ENCODE measurements around the gene PARD3. TPM values are rescaled to one million over a fixed set of nuclear protein-coding genes. Genes with fewer than 3 reads are reported as not detected.
A peak's percentile ranks its signal among the peaks of the same experiment; 100 is the strongest.

The PARD3 gene
- total RNA-seq, 1 experiment from 2014 or later, result 51.7 TPM

DNA sequence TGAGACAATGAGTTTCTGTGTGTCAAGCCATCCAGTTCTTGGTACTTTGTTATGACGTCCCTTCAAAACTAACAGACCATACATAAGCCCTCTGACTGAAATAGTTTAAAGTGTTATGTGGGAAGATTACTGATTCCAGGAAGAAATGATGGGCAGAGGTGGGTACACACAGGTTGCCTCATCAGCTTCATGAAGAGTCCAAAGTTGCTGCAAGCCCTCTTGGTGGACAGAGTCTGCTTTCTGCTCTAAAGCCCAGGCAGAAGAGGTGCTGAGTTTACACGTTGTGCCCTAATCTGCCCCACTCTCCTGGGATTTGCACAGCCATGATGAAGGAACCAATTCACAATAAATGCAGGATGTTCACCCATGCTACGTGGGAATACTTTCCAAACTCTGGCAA, 187.4 kb downstream of the PARD3 start:
- DNase-seq (ENCODE audit: low read depth), result no peak

DNA sequence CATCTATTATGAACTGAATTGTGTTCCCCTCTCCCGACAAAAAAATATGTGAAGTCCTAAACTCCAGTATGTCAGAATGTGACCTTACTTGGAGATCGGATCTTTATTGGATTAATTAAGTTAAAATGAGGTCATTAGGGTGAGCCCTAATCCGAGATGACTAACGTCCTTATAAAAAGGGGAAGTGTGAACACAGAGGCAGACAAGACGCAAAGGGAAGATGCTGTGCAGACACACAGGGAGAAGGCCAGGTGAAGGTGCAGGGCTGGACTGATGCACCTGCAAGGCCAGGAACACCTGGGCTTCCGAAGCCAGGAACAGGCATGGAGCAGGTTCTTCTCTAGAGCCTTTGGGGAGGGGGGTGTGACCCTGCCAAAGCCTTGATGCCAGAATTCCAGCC, 187.8 kb downstream of the PARD3 start:
- DNase-seq (ENCODE audit: low read depth), result no peak

DNA sequence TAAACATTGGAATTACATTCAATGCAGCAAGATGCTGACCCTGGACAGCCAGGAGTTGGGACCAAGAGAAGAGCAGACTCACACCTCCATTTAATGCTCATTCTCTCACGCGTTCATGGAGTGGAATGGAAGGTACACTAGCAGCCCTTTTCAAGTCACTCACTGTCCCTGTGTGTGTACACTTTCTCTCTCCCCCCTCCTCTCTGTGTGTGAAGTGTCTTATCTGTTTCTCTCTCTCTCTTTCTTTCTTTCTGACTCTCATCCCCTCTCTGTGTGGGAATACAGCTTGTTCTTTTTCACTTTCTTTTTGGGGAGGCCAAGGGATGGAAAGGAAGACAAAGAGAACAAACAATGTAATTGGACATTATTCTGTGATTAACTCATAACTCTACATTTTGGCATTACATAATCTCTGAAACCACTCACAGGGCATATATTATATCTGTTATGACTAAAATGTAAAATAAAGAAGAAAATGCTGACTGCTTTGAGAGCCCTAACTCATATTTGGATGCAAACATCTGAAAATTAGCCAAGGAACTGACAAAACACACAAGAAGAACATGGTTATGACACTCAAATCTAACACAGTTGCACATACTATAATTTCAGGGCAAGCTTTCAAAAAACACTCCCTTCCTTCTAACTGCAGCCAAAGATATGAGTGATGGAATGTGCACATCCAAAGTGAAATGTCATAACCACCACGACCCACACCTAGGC, 188.8 kb downstream of the PARD3 start:
- no peak for DNase-seq (ENCODE audit: low read depth)

DNA sequence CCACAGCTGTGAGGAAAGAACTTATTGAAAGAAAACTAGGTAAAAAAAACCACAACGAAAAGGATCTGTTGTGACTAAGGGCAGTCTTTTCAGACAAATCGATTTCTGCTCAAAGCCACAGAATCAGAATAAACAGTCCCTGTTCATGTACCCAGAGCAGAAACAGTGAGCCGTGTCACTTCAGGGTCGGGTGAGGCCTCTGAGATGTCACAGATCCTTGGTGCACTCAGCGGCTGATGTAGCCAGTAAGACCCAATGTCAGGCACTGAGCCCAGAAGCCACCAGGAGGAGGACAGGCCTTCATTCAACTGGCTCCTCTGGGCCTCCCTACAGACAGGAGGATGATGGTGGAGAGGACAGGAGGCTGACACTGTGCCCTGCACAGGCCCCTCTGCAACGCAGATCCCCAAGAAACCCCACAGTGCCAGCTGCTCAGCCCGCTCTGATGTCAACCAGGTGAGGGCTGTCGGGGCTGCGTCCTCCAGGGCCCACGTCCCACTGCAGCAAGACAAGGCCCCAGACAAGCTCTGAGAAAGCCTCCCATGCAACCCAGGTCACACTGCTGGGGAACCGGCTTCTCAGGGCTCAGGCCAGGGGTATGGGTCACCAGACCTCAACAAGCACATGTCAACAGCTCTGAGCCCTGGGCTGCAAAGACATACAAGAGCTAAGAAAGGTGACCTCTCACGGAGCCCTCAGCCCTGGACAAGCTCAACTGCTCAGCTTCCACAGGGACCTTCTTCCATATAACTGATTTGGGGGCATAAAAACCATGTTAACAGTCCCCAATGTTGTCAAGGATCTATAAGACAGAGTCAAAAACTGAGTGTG, 190.6 kb downstream of the PARD3 start:
- DNase-seq (ENCODE audit: low read depth), result no peak

DNA sequence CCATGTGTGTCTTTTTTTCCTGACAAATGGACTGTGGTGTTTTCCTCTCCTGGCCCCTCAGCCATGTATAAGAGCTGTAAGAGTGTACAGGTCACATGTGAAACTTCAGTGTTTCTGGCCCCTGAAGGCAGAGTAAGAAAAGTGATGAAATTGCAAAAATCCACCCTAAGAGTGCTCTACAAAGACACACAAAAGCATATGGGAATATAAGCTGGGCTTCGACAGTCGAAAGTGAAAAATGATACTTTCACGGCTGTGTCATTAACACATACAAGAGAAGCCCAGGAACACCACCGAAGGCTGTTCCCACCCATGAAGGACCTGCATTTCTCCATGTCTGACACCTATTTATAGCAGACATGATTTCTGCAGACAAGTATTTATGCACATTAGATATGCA, 192.2 kb downstream of the PARD3 start:
- no peak for DNase-seq (ENCODE audit: low read depth)

DNA sequence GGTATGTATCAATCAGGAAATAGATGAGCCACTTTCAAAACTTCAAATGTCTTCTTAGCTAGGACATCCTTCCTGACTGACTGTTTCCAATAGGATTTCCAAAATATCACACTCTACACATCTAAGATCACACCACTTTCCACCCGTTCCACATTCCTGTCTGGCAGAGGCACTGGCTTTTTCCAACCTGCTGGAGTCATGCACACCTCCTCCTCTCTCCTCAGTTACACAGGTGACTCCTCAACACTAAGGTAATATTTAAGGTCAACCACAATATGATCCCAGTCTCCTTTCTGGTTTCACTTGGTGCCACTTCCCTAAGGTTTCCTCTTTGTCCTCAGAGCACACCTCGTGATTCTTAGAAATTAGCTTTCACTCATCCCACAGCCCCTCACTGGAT, 196.5 kb downstream of the PARD3 start:
- no peak for DNase-seq (ENCODE audit: low read depth)

DNA sequence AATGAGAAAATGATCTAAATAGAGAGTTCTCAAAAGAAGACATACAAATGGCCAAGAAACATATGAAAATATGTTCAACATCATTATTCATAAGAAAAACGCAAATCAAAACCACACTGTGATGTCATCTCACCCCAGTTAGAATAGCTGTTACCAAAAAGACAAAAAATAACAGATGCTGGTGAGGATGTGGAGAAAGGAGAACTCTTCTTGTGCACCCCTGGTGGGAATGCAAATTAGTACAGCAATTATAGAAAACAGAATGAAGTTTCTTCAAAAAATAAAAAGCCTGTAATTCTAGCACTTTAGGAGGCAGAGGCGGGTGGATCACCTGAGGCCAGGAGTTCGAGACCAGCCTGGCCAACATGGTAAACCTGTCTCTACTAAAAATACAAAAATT, 199.3 kb downstream of the PARD3 start:
- DNase-seq (ENCODE audit: low read depth), result peak; percentile 90

DNA sequence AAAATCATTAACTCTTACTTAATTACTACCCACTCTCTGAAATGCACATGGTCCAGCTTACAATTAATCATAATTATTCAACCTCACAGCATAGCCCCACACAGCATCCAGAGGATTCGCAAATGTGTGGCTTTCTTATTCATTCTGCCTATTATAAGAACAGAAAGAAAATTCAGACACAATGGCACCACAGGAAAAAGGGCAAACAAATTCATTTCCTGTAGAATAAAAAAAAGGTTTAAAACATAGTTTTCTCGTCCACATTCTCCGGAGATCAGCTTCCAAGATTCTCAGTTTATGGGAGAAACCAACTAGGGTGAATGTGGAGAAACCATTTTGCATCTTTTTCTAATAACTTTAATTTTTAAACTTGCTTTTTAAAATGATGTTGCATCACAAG, 201.6 kb downstream of the PARD3 start:
- no peak for DNase-seq (ENCODE audit: low read depth)

DNA sequence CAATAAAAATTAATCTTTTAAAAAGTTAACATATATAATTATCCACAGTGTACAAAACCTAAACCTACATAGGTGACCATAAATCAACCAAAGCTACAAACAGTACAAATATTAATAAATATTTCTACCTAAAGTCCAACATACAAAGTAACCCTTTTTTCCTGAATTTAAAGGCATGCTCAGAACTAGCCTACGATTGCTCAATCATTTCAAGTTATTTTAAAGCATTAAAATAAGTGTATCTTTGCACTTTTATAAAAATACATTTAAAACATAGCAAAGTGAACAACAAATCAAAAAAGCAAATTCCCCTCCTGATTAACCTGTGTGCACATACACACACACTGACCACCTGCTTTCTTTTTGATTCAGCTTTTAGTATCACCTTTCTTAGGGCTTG, 202.2 kb downstream of the PARD3 start:
- no peak for DNase-seq (ENCODE audit: low read depth)

DNA sequence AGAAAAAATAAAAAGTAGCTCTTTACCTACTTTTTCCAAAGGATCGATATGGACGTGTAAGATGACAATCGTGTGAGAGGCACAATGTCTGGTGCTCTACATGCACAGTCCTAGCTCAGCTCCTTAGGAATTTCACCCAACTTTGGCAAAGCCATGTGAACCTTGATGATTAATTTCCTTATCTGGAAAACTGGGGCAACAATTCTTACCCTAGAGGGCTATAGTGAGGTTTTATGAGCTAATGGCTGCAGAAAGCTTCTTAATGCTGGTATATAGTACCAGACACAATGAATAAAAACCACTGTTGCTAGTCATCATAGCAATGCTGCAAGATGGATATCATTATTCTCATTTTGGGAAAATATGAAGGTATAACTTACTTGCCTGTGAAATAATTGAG, 202.7 kb downstream of the PARD3 start:
- DNase-seq (ENCODE audit: low read depth), result no peak

DNA sequence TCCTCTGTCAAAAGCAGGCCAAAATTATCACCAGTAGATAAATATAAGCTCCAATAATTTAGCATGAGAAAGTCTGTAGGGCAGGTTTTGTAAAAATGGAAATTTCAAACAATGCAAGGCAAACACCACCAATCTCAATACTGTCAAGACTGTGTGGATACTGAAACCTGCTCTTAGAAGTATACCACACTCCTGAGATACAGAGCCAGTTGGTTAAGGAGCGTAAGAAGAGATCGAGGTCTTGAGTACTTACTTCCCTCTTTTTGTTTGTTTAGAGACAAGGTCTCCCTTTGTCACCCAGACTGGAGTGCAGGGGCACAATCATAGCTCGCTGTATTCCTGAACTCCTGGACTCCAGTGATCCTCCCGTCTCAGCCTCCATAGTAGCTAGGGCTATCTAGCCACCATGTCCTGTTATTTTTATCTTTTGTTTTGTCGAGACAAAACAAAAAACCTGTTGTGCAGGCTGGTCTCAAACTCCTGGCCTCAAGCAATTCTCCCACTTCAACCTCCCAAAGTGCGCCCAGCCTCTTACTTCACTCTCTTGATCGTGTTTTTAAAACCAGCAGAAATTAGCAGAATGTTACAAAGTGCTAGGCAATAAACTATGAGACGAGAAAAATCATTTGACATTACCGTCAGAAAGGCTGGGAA, 205.7 kb downstream of the PARD3 start:
- no peak for DNase-seq (ENCODE audit: low read depth)

DNA sequence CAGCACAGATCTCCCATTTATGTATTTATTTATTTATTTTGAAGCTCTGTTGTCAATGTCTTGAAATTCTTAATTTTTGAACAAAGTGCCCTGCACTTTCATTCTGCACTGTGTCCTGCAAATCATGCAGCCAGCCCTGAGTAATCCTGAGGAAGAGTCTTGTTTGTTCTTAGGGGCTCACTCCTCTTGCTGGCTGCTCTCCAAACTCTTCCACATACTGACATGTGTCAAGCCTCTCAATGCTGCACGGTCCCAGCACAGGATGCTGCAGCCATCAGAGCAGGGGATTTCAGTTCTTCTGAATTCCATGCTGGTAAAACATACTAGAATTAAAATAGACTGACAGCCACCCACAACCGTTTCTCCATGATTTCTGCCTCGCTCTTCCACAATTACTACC, 207.2 kb downstream of the PARD3 start:
- no peak for DNase-seq (ENCODE audit: low read depth)

DNA sequence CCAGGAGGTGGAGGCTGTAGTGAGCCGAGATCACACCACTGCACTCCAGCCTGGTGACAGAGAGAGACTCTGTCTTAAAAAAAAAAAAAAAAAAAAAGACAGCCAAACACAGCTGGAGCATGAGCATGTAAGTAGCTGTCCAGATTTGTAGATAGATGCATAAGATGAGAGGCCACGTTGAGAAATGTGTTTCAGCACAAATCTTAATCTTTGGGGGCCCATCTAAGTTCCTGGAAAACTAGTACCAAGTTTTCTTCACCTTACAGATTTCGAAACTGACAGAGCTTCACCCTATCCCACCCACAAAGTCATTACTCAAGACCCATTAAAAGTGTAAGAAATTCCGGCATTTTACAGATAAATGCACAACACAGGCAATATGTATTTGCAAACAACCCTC, 208.2 kb downstream of the PARD3 start:
- DNase-seq (ENCODE audit: low read depth), result no peak

DNA sequence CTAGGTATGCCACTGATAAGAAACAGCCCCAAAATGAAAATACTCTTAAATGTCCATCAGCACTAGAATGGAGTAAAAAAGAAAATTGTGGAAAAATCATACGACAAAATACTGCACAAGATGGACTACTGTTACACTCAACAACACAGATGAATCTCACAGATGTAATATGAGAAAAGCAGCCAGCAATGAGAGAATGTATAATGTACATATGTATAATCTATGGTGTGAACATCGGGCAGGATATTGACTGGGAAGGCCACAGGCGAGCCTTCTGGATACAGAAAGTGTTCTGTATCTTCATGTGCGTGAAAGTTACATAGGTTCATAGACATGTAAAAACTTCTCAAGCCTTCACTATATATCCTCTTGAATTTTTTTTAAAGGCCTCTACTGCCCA, 212.6 kb downstream of the PARD3 start:
- DNase-seq (ENCODE audit: low read depth), result no peak

DNA sequence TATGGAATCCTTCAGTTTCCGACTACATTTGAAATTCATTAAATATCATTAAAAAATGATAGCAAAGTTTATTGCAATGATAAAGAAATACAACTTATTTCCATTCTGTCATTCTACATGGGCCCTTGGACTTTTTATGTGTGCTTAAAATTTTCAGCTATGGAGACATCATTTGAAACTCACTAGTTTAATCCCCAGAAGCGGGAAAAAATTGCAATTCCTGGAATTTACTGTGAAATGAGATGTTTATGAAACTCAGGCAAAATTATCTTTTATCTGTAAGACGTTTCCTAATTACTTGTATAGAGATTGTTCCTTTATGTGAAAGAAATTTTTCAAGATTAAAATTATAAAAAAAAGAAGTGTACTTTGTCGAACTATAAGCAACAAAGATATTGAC, 213.4 kb downstream of the PARD3 start:
- no peak for DNase-seq (ENCODE audit: low read depth)

DNA sequence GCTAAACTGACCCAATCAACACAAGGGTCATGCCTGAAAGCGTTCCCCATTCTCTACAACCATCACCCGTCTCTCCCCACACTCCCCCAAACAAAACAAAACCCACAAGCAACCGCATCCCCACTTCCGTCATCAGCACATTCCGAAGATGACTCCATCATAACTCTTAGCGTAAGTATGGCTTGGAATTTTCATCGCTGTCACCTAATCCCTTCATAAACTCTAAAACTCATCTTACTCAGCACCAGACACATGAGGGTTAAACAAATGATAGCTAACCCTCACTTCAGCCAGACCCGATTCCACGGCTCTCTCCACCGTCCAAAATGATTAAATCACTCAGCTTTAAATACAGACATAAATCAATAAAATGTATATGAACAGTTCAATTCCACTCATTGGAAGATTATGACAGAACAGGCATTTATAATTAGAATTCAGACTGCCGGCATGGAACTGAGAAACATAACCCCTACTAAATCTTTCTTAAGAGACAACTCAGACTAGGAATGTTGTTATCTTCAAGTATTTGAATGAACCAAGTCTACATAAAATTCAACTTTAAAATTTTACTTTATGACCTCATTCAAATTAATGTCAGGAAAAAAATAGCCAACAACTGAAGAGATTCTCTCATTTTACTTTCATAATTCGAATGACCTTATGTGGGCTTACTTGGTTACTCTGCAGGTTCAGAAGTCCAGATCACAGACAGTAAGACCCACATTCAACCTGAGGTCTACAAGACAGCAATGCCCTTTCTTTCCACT, 215.9 kb downstream of the PARD3 start:
- peak; percentile 82 for DNase-seq (ENCODE audit: low read depth)

DNA sequence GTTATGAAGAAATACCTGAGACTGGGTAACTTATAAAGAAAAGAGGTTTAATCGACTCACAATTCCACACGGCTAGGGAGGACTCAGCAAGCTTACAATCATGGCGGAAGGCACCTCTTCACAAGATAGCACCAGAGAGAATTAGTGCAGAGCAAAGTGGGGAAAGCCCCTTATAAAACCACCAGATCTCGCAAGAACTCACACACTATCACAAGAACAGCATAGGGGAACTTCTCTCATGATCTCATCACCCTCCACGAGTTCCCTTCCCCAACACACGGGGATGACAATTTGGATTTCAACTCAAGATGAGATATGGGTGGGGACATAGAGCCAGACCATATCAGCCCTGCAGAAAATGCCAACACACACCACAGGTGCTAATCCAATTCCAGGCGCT, 218.7 kb downstream of the PARD3 start:
- DNase-seq (ENCODE audit: low read depth), result no peak

DNA sequence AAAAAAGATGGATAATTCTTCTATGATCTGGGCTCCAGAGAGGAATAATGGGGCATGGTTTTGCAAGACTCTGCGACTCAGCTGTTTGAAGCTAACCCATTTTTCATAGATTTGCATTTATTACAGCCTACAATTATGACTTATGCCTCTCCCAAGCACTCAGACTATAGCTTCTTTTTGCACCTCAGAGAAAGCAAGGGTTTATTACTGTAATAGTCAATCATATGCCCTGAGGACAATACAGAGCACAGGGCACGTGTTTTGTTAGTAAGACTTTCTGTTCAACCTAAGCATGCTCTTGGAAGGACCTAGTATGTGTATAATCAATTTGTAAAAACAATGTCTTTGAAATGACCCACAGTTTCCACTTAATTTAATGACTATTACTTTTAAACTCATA, 221.2 kb downstream of the PARD3 start:
- no peak for DNase-seq (ENCODE audit: low read depth)

DNA sequence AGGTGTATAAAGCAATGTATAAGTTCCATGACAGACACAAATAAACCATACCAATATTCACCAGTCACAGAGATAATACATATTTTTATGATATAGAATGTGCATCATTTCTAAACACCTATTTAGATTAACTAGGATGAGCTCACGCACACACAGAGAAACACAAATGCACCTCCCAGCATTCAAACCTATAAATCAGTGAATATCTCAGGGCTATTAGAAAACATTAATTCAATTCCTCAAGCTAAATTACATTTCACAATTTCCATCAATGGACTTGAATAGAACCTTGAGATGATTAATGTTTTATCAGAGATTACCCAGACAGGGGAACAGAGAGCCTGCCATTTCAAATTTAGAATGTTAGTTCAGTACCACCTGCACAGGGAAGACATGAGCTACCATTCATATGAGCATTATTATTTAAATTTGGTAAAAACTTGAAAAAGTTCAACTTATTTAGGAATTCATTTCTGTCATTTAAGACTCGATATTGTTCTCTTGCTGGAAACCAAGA, 221.7 kb downstream of the PARD3 start:
- DNase-seq (ENCODE audit: low read depth), result no peak

DNA sequence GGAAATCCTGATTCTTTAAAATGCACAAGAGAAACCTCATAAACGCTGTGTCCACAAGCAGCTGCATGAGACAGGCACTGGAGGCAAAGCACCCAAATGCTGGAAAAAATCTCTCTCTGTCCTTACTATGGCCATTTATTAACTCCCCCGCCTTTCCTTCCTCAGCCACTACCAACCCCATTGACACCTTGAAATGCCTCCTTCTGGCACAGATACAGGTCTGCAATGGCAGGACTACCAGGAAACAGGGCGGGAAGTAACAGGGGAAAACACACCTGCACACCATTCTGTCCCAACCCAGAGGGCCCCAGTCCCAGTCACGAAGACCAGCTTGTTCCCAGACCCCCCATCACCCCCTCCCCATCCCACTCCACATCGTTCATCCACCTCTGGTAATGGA, 224.3 kb downstream of the PARD3 start:
- no peak for DNase-seq (ENCODE audit: low read depth)

DNA sequence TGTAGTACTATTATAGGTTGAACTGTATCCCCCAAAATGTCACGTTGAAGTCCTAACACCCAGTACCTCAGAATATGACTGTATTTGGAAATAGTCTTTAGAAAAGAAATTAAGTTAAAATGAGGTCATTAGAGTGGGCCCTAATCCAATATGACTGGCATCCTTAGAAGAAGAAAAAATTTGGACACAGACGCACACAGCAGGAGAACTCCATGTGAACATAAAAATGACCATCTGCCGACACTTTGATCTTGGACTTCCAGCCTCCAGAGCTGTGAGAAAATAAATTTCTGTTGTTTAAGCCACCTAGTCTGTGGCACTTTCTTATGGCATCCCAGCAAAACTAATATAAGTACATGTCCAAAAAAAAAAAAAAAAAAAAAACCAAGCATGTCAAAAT, 225.8 kb downstream of the PARD3 start:
- DNase-seq (ENCODE audit: low read depth), result no peak

DNA sequence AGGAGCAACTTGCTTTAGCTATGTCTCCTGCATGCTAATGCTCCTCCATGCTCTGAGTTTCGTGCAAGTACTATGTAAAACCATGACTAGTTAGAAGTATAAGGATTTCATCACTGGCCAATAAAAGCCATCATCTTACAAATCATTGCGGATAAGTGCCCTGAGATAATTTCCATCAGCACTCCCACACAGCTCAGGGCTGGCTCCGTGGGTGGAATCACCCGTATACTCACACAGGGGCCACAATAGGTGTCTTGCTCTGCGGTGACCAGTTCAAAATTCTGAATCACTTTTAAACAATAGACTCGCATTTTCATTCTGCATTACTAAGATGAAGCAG, 227.4 kb downstream of the PARD3 start:
- DNase-seq (ENCODE audit: low read depth), result no peak
